Endodermal cell (in vitro differentiated cells): Measurements from ENCODE around the gene CRTC3. TPM values are rescaled to one million over a fixed set of nuclear protein-coding genes. Genes with fewer than 3 reads are reported as not detected.
A peak's percentile ranks its signal among the peaks of the same experiment; 100 is the strongest.

Source experiments
- DNase-seq: peaks from one replicate; pipeline ENCODE4 v3.0.0-alpha.2; 2017
- H3K27ac ChIP-seq: 2 replicates; pipeline ENCODE4 v1.5.1; 2013; ENCODE audit warnings: mild to moderate bottlenecking, low read depth, low read length, moderate library complexity
- H3K27me3 ChIP-seq: 2 replicates; pipeline ENCODE4 v1.6.1; 2013; ENCODE audit warnings: mild to moderate bottlenecking, low read length, moderate library complexity; ENCODE audit not compliant: insufficient read depth, control insufficient read depth, poor library complexity, severe bottlenecking
- H3K36me3 ChIP-seq: 2 replicates; pipeline ENCODE4 v1.7.0; 2013; ENCODE audit warnings: mild to moderate bottlenecking, low read length, moderate library complexity; ENCODE audit not compliant: control insufficient read depth, insufficient read depth
- H3K4me1 ChIP-seq: one replicate; pipeline ENCODE4 v1.7.0; 2013; ENCODE audit warnings: low read length; ENCODE audit not compliant: control insufficient read depth, insufficient read depth
- H3K4me3 ChIP-seq: 2 replicates; pipeline ENCODE4 v1.5.1; 2013; ENCODE audit warnings: mild to moderate bottlenecking, low read length, moderate library complexity
- H3K9ac ChIP-seq: 2 replicates; pipeline ENCODE4 v1.6.1; 2013; ENCODE audit warnings: mild to moderate bottlenecking, low read length, moderate library complexity; ENCODE audit not compliant: poor library complexity, severe bottlenecking; ENCODE audit errors: extremely low read depth
- H3K9me3 ChIP-seq: 2 replicates; pipeline ENCODE4 v1.6.1; 2013; ENCODE audit warnings: mild to moderate bottlenecking, low read length, moderate library complexity; ENCODE audit not compliant: control insufficient read depth
- H3K27ac Mint-ChIP-seq: 2 replicates; pipeline ENCODE4 v1.8.0; 2020; ENCODE audit warnings: mixed read lengths
- H3K27me3 Mint-ChIP-seq: 2 replicates; pipeline ENCODE4 v1.8.0; 2021; ENCODE audit warnings: mild to moderate bottlenecking, mixed read lengths; ENCODE audit not compliant: insufficient read depth
- H3K36me3 Mint-ChIP-seq: 2 replicates; pipeline ENCODE4 v1.8.0; 2020; ENCODE audit warnings: low read depth, mixed read lengths
- H3K4me1 Mint-ChIP-seq: 2 replicates; pipeline ENCODE4 v1.8.0; 2020; ENCODE audit warnings: mixed read lengths
- H3K4me3 Mint-ChIP-seq: 2 replicates; pipeline ENCODE4 v1.8.0; 2020; ENCODE audit warnings: mild to moderate bottlenecking, moderate library complexity, mixed read lengths
- H3K9me3 Mint-ChIP-seq: 2 replicates; pipeline ENCODE4 v1.8.0; 2020; ENCODE audit warnings: mild to moderate bottlenecking, mixed read lengths
- CTCF ChIP-seq: fragments of 200-600 bp; sonication (generic); conservative IDR thresholded peaks from 2 replicates; pipeline ENCODE4 v1.5.0; 2021; ENCODE audit warnings: antibody characterized with exemption, mild to moderate bottlenecking
- WGBS, 2 experiments: methylation state at CpG; one replicate each; pipeline versions ENCODE4 v1.1.5 to v1.1.7; 2013; ENCODE audit warnings: missing lambda C conversion rate in 2 of 2, mixed read lengths in 1 of 2; ENCODE audit not compliant: insufficient coverage in 1 of 2, insufficient read length in 1 of 2; 5-methylcytosine and 5-hydroxymethylcytosine counted together
- total RNA-seq, 2 donors: library from RNA; stranded (reverse); fragmentation: NEBNext Ultra II Directional in 1 of 2; extraction: Animal tissue kit (Norgen Biotek cat#: 25700) in 1 of 2; gene quantifications; 2 replicates in 1 of 2; 3 replicates in 1 of 2; pipeline ENCODE4 v1.2.1, GENCODE V29; 2021

Gene CRTC3
- total RNA-seq, 2 donors from 2014 or later = 17.3 to 21.9 TPM

- no peak overlapping the region for H3K27ac Mint-ChIP-seq
Observed at GRCh38 chr15:90607361-90607760, 77.6 kb downstream of the CRTC3 start.

GRCh38 chr15:90609242-90610180 is 79.8 kb downstream of the CRTC3 start:
- H3K4me3 Mint-ChIP-seq = peak overlapping the region; percentile 8
- H3K4me1 Mint-ChIP-seq = peaks cover 39% of the 10 kb centered on the region
- no peak overlapping the region for H3K9ac ChIP-seq
- H3K27me3 ChIP-seq = no peaks in the 10 kb centered on the region
- no peak overlapping the region for H3K27ac ChIP-seq
- H3K27ac Mint-ChIP-seq = peak overlapping the region; percentile 3
- 4 to 32% methylated on average over 4 to 5 of the region's 5 CpGs for whole genome bisulfite sequencing, 2 experiments
- H3K9me3 ChIP-seq = no peaks in the 10 kb centered on the region
- DNase-seq = peak; percentile 79
- peaks cover 4% of the 10 kb centered on the region for H3K36me3 ChIP-seq
- peaks cover 13% of the 10 kb centered on the region for H3K36me3 Mint-ChIP-seq
- TF ChIP-seq CTCF = no peak
- H3K4me3 ChIP-seq = no peak overlapping the region
- H3K27me3 Mint-ChIP-seq = no peaks in the 10 kb centered on the region
- no peaks in the 10 kb centered on the region for H3K9me3 Mint-ChIP-seq
- H3K4me1 ChIP-seq = peaks cover 3% of the 10 kb centered on the region

More at GRCh38 chr15:90607361-90607760, 77.6 kb downstream of the CRTC3 start:
- no peaks in the 10 kb centered on the region for H3K9me3 ChIP-seq
- no peaks in the 10 kb centered on the region for H3K36me3 ChIP-seq
- no peak overlapping the region for H3K4me3 ChIP-seq
- no peak for TF ChIP-seq CTCF
- no peak overlapping the region for H3K27ac ChIP-seq
- DNase-seq = no peak
- peaks cover 11% of the 10 kb centered on the region for H3K36me3 Mint-ChIP-seq
- H3K9ac ChIP-seq = no peak overlapping the region
- H3K4me1 Mint-ChIP-seq = peaks cover 39% of the 10 kb centered on the region
- no peak overlapping the region for H3K4me3 Mint-ChIP-seq
- H3K27me3 ChIP-seq = no peaks in the 10 kb centered on the region
- no peaks in the 10 kb centered on the region for H3K27me3 Mint-ChIP-seq
- H3K9me3 Mint-ChIP-seq = no peaks in the 10 kb centered on the region
- WGBS, 2 experiments = 88 to 89% methylated on average over 7 to 9 of the region's 9 CpGs
- H3K4me1 ChIP-seq = peaks cover 3% of the 10 kb centered on the region

GRCh38 chr15:90610190-90610589 is 80.5 kb downstream of the CRTC3 start:
- H3K27ac ChIP-seq = no peak overlapping the region
- peaks cover 3% of the 10 kb centered on the region for H3K4me1 ChIP-seq
- WGBS, 2 experiments = 91 to 100% methylated on average over 2 of the region's 2 CpGs
- Mint-ChIP-seq H3K36me3 (peaks cover 15% of the 10 kb centered on the region), H3K4me3 (no peak overlapping the region), H3K4me1 (peaks cover 39% of the 10 kb centered on the region), H3K9me3 (no peaks in the 10 kb centered on the region), H3K27ac (no peak overlapping the region), H3K27me3 (no peaks in the 10 kb centered on the region)
- peaks cover 4% of the 10 kb centered on the region for H3K36me3 ChIP-seq
- no peak overlapping the region for H3K4me3 ChIP-seq
- H3K9ac ChIP-seq = no peak overlapping the region
- DNase-seq = no peak
- H3K9me3 ChIP-seq = no peaks in the 10 kb centered on the region
- H3K27me3 ChIP-seq = no peaks in the 10 kb centered on the region
- TF ChIP-seq CTCF = no peak
